GM10248 (cell line): ENCODE data around the gene ECE1.
A peak's percentile ranks its signal among the peaks of the same experiment; 100 is the strongest.
"Not testable (repeated sequence)": the region's sequence is repeated elsewhere in the genome, so short reads cannot be mapped to it uniquely, and the experiment has no call there.

ENCODE experiments used
- CTCF ChIA-PET: fragments of 300-600 bp; sonication (Branson Sonifier 250); formaldehyde crosslinking; extraction: SDS; loops from one replicate; lab custom pipeline; 2021; ENCODE audit warnings: antibody characterized with exemption; lab: Yijun Ruan, JAX
- POLR2A ChIA-PET: fragments of 350-650 bp; sonication (Branson Sonifier 250); formaldehyde crosslinking; extraction: SDS; loops from one replicate; lab custom pipeline; 2020; ENCODE audit warnings: antibody characterized with exemption; lab: Yijun Ruan, JAX
- DNase-seq: peaks from one replicate; pipeline ENCODE4 v3.0.0; 2012; ENCODE audit errors: extremely low spot score
- CTCF ChIP-seq: IDR thresholded peaks from 2 replicates; pipeline ENCODE4 v1.5.1; 2012; ENCODE audit warnings: mild to moderate bottlenecking, low read depth; ENCODE audit errors: extremely low read depth, missing control alignments, control extremely low read depth

ECE1 gene

GRCh38 chr1:21185221-21185731 lies 105.0 kb downstream of the ECE1 start:
- POLR2A ChIA-PET = no interaction called here

GRCh38 chr1:21184276-21184675 lies 106.0 kb downstream of the ECE1 start:
- POLR2A ChIA-PET = no interaction called here
- CTCF ChIA-PET = interaction anchor here (0.8 to 3.1 kb wide), 4 partner anchors 8 to 488 kb away, joined by 3 to 30 read pairs (median 6); no protein-coding TSS in a partner anchor
- DNase-seq = no peak
- no peak for TF ChIP-seq CTCF

More at GRCh38 chr1:21185221-21185731, 105.0 kb downstream of the ECE1 start:
- TF ChIP-seq CTCF = no peak
- no peak for DNase-seq
- CTCF ChIA-PET = interaction anchor here (0.7 to 3.1 kb wide), 2 partner anchors 10 to 489 kb away, joined by 4 to 30 read pairs; no protein-coding TSS in a partner anchor

GRCh38 chr1:21182181-21182731 lies 108.0 kb downstream of the ECE1 start:
- TF ChIP-seq CTCF = no peak
- DNase-seq = no peak
- CTCF ChIA-PET = interaction anchor here (0.9 to 2.2 kb wide), 6 partner anchors 8 to 485 kb away, joined by 3 to 11 read pairs (median 4); no protein-coding TSS in a partner anchor
- POLR2A ChIA-PET = no interaction called here

GRCh38 chr1:21178271-21178670 lies 112.0 kb downstream of the ECE1 start:
- POLR2A ChIA-PET, DNase-seq: not testable (repeated sequence)
- CTCF ChIA-PET = interaction anchor here (0.7 to 2.7 kb wide), 6 partner anchors 11 to 481 kb away, joined by 3 to 19 read pairs (median 4); no protein-coding TSS in a partner anchor

GRCh38 chr1:21176586-21177555 lies 113.4 kb downstream of the ECE1 start, which contains the start of gene EIF4G3:
TSS of gene EIF4G3 (minus strand) at chr1:21176897. CDS start at chr1:21002742, 174,155 bp downstream.
- DNase-seq = peak; percentile 100
- ChIA-PET POLR2A (no interaction called here), CTCF (interaction anchor here (0.7 kb wide), 1 partner anchor 14 kb away, joined by 4 read pairs; no protein-coding TSS in a partner anchor)
- no peak for TF ChIP-seq CTCF

- POLR2A ChIA-PET = interaction anchor here (1.8 kb wide), 1 partner anchor 10 kb away, joined by 3 read pairs; no protein-coding TSS in a partner anchor
- CTCF ChIA-PET = interaction anchor here (1.2 kb wide), 1 partner anchor 13 kb away, joined by 3 read pairs; no protein-coding TSS in a partner anchor
- peak; percentile 43 for DNase-seq
- no peak for TF ChIP-seq CTCF
These were observed 114.3 kb downstream of the ECE1 start for GRCh38 chr1:21175670-21176581.
